ENCODE data around the gene FSTL4. TPM values are rescaled to one million over a fixed set of nuclear protein-coding genes. Genes with fewer than 3 reads are reported as not detected.

The FSTL4 gene
- total RNA-seq, 1 donor from 2014 or later = not detected

GRCh38 chr5:133520991-133521706 is 91.2 kb downstream of the FSTL4 start:
- no peak overlapping the region for H3K4me3 ChIP-seq
- no peak for TF ChIP-seq CTCF (IDR thresholded peaks at IDR 0.05; ENCODE audit: borderline replicate concordance)
- no peaks in the 10 kb centered on the region for H3K9me3 ChIP-seq (replicated peaks)
- H3K27me3 ChIP-seq (ENCODE audit: low read depth) = peaks cover 41% of the 10 kb centered on the region
- no peaks in the 10 kb centered on the region for H3K36me3 ChIP-seq
- intact Hi-C loops (cut with micrococcal nuclease) = no loop called here
- H3K4me1 ChIP-seq = no peaks in the 10 kb centered on the region
- H3K27ac ChIP-seq (replicated peaks) = no peak overlapping the region
- no peak for DNase-seq

GRCh38 chr5:133520062-133520461 is 92.3 kb downstream of the FSTL4 start:
- no peak overlapping the region for H3K4me3 ChIP-seq
- no peak for TF ChIP-seq CTCF (IDR thresholded peaks at IDR 0.05; ENCODE audit: borderline replicate concordance)
- no peaks in the 10 kb centered on the region for H3K36me3 ChIP-seq
- H3K9me3 ChIP-seq (replicated peaks) = no peaks in the 10 kb centered on the region
- peaks cover 30% of the 10 kb centered on the region for H3K27me3 ChIP-seq (ENCODE audit: low read depth)
- no peak overlapping the region for H3K27ac ChIP-seq (replicated peaks)
- H3K4me1 ChIP-seq = no peaks in the 10 kb centered on the region
- DNase-seq = no peak
- intact Hi-C loops (cut with micrococcal nuclease) = no loop called here

- Histone ChIP-seq H3K9me3 (replicated peaks) (no peaks in the 10 kb centered on the region), H3K4me3 (no peak overlapping the region), H3K27ac (replicated peaks) (no peak overlapping the region), H3K27me3 (ENCODE audit: low read depth) (peaks cover 23% of the 10 kb centered on the region), H3K36me3 (no peaks in the 10 kb centered on the region), H3K4me1 (no peaks in the 10 kb centered on the region)
- intact Hi-C loops (cut with micrococcal nuclease) = no loop called here
- TF ChIP-seq CTCF (IDR thresholded peaks at IDR 0.05; ENCODE audit: borderline replicate concordance) = no peak
- no peak for DNase-seq
Observed at GRCh38 chr5:133519191-133519590, 93.2 kb downstream of the FSTL4 start.

- DNase-seq = no peak
- no peak for TF ChIP-seq CTCF (IDR thresholded peaks at IDR 0.05; ENCODE audit: borderline replicate concordance)
- H3K27ac ChIP-seq (replicated peaks) = no peak overlapping the region
- intact Hi-C loops (cut with micrococcal nuclease) = no loop called here
- H3K9me3 ChIP-seq (replicated peaks) = no peaks in the 10 kb centered on the region
- no peaks in the 10 kb centered on the region for H3K36me3 ChIP-seq
- H3K27me3 ChIP-seq (ENCODE audit: low read depth) = peaks cover 32% of the 10 kb centered on the region
- no peaks in the 10 kb centered on the region for H3K4me1 ChIP-seq
- H3K4me3 ChIP-seq = no peak overlapping the region
Observed at GRCh38 chr5:133514456-133514855, 97.9 kb downstream of the FSTL4 start.

- intact Hi-C loops (cut with micrococcal nuclease) = no loop called here
- no peak overlapping the region for H3K27ac ChIP-seq (replicated peaks)
- H3K9me3 ChIP-seq (replicated peaks) = no peaks in the 10 kb centered on the region
- DNase-seq = no peak
- no peak for TF ChIP-seq CTCF (IDR thresholded peaks at IDR 0.05; ENCODE audit: borderline replicate concordance)
- H3K4me1 ChIP-seq = no peaks in the 10 kb centered on the region
- H3K36me3 ChIP-seq = no peaks in the 10 kb centered on the region
- H3K27me3 ChIP-seq (ENCODE audit: low read depth) = peaks cover 36% of the 10 kb centered on the region
- no peak overlapping the region for H3K4me3 ChIP-seq
Observed at GRCh38 chr5:133512896-133513295, 99.4 kb downstream of the FSTL4 start.
